ENCODE data around the gene WDR31. TPM values are rescaled to one million over a fixed set of nuclear protein-coding genes. Genes with fewer than 3 reads are reported as not detected.
"Not testable (repeated sequence)": the region's sequence is repeated elsewhere in the genome, so short reads cannot be mapped to it uniquely, and the experiment has no call there.

Gene WDR31
- total RNA-seq, 2 experiments from 2014 or later: 0.47 to 0.92 TPM

DNA sequence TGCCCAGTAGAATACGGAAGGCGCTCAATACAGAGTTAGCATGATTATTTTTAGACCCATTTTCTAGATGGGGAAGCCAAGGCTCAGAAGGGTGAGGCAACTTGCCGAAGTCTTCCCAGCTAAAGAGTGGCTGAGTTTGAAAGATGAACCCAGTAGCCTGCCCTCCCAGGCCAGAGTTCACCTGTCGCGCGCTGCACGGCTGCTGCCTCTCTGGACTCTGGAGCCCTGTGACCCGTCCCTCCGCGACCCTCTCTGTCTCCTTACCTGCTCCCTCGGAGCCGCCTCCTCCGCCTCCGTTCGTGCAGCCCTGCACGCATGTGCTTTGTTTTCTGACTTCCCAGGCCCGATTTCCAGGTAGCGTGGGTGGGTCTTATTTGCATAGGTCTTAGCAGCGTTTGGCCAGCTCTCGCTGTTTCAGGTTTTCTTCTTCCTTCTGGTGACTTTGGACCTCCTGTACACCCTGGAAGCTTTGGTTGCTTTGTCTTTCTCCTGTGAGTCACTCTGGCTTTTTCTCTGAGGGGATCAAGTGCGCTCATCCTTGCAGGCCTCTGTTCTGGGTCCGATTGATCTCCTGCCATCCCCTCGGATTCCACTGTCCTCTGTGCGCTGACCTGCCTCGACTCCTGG lies 37.2 kb downstream of the WDR31 start, which contains the start of gene RNF183:
TSS of gene RNF183 (minus strand) at position 585 of the 627 bp plus-strand sequence. CDS start 5,192 bp downstream, outside the sequence.
- POLR2A ChIA-PET: no interaction called here
- DNase-seq (no peak), ATAC-seq (no peak)
- peaks cover 3% of the 10 kb centered on the region for H3K4me1 Mint-ChIP-seq (ENCODE audit: low read depth)
- H3K4me3 Mint-ChIP-seq: no peak within 1 kb of the TSS
- no peaks in the 10 kb centered on the region for H3K9me3 Mint-ChIP-seq (ENCODE audit: insufficient read depth)
- peaks cover 11% of the 10 kb centered on the region for H3K27me3 Mint-ChIP-seq (ENCODE audit: low read depth)
- CTCF ChIA-PET: no interaction called here
- H3K27ac Mint-ChIP-seq: no peak within 1 kb of the TSS
- no peaks in the 10 kb centered on the region for H3K36me3 Mint-ChIP-seq (ENCODE audit: low read depth)

DNA sequence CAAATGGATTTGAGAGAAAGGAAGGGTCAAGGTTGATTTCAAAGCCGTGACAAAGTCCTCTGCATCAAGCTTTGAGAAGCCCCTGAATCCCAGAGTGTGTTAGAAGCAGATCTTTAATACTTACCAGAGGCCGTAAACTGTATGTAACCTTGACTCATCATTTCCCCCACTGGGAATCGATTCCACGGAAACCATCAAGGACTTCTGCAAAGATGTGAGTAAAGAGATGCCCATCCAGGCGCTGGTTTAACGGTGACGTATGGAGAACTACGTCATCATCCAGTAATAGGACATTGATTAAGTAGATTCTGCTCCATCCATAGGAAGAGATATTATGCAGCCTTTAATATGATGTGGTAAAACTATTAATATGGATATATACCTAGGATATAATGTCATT lies 38.5 kb downstream of the WDR31 start:
- no peak for DNase-seq
- Mint-ChIP-seq H3K27me3 (ENCODE audit: low read depth) (peaks cover 13% of the 10 kb centered on the region), H3K27ac (no peak overlapping the region), H3K36me3 (ENCODE audit: low read depth) (no peaks in the 10 kb centered on the region), H3K4me1 (ENCODE audit: low read depth) (peaks cover 3% of the 10 kb centered on the region), H3K4me3 (no peak overlapping the region), H3K9me3 (ENCODE audit: insufficient read depth) (no peaks in the 10 kb centered on the region)
- POLR2A ChIA-PET: no interaction called here
- CTCF ChIA-PET: interaction anchor here (0.7 to 0.9 kb wide), 2 partner anchors 10 to 357 kb away, joined by 3 read pairs; no protein-coding TSS in a partner anchor
- no peak for ATAC-seq

DNA sequence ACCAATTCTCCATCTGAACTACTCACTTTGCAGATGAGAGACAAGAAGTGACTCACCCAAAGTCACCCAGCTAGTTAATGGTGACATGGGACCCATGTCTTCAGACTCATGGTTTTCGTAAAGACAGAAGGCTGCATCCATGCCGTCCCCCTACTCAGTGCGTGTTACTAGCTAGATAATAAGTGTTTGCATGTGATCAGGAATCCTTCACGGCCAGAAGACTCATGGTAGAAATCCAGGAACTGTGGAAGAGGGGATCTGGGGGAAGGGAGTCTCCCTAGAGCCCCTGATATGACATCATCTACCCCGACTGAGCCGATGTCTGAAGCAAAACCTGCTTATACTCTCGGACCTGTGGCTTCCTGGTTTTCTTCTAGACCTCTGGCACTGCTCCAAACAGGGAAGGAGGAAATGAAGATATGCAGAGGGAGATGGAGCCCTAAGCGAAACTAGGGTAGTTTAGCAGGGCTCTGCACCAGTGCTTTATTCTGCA lies 40.2 kb downstream of the WDR31 start:
- CTCF ChIA-PET: interaction anchor here (1.0 to 1.1 kb wide), 2 partner anchors 101 to 147 kb away, joined by 4 to 5 read pairs; partner anchors contain the start of gene ALAD
- POLR2A ChIA-PET: no interaction called here
- ATAC-seq: no peak

DNA sequence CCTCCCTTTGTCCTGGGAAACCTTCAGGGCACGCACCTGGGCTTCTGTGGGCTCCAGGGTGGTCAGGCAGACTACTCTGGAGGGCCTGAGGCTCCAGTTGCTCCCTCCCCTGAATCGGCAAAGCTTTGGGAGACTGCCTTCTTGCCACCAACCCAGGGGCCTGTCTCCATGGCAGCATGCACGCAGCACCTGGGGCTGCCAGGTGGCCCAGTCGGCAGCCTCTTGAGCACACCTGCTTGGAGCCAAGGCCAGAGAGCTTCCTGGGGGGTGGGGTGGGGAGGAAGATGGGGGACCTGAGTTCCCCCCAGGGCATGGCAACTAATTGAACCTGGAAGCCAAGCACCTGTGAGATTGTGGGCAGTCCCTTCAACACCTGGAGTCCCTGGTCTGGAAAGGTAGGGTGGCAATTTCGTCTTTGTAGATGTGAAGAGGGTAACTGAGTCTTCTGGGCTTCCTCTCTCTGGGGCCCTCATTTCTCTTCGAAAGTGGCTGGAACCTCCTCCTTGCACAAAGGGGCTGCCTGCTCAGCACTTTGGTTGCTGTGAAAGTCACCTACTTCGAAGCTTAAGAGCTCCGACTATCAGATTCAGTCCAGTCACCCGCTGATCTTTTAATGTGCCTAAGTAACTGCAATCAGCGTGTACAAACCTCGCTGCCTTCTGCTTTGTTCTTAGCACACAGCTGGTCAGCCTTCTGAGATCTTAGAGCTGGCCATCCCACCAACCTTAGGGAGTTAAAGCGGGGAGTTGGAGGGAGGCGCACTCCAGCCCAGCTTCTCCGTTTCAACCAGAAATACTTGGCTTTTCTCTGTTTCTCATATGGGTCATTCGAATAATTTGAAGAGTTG lies 40.9 kb downstream of the WDR31 start:
- Mint-ChIP-seq H3K27me3 (ENCODE audit: low read depth) (peaks cover 13% of the 10 kb centered on the region), H3K4me3 (no peak overlapping the region), H3K27ac (no peak overlapping the region), H3K9me3 (ENCODE audit: insufficient read depth) (no peaks in the 10 kb centered on the region), H3K36me3 (ENCODE audit: low read depth) (no peaks in the 10 kb centered on the region), H3K4me1 (ENCODE audit: low read depth) (peaks cover 3% of the 10 kb centered on the region)
- ChIA-PET CTCF (interaction anchor here (1.0 to 1.1 kb wide), 2 partner anchors 102 to 147 kb away, joined by 4 to 5 read pairs; partner anchors contain the start of gene ALAD), POLR2A (interaction anchor here (0.6 kb wide), 1 partner anchor 1746 kb away, joined by 3 read pairs; no protein-coding TSS in a partner anchor)
- DNase-seq (no peak), ATAC-seq (no peak)

More for the DNA sequence above, 40.2 kb downstream of the WDR31 start:
- no peak for DNase-seq
- Mint-ChIP-seq H3K4me1 (ENCODE audit: low read depth) (peaks cover 3% of the 10 kb centered on the region), H3K27me3 (ENCODE audit: low read depth) (peaks cover 13% of the 10 kb centered on the region), H3K4me3 (no peak overlapping the region), H3K9me3 (ENCODE audit: insufficient read depth) (no peaks in the 10 kb centered on the region), H3K27ac (no peak overlapping the region), H3K36me3 (ENCODE audit: low read depth) (no peaks in the 10 kb centered on the region)

DNA sequence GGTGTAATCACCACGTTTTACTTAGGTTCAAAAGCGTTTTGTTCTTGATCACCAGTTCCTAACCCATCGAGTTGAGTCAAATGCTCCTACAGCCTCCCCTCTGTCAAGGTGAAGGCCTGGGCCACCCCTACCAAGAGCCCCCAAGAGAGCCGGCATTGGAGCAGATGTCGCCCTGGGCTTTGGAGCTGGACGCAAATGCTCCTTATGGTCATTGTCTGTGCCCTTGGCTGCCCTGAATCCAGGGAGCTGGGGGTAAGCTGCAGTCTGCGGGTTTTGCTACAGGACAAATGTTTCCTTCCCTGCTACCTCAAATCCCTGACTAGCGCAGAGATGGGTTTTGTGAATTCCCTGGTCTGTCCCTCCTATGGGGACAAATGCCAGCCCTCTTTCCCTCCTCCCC lies 41.8 kb downstream of the WDR31 start:
- POLR2A ChIA-PET: interaction anchor here (0.5 to 0.6 kb wide), 2 partner anchors 70 to 1747 kb away, joined by 3 read pairs; no protein-coding TSS in a partner anchor

DNA sequence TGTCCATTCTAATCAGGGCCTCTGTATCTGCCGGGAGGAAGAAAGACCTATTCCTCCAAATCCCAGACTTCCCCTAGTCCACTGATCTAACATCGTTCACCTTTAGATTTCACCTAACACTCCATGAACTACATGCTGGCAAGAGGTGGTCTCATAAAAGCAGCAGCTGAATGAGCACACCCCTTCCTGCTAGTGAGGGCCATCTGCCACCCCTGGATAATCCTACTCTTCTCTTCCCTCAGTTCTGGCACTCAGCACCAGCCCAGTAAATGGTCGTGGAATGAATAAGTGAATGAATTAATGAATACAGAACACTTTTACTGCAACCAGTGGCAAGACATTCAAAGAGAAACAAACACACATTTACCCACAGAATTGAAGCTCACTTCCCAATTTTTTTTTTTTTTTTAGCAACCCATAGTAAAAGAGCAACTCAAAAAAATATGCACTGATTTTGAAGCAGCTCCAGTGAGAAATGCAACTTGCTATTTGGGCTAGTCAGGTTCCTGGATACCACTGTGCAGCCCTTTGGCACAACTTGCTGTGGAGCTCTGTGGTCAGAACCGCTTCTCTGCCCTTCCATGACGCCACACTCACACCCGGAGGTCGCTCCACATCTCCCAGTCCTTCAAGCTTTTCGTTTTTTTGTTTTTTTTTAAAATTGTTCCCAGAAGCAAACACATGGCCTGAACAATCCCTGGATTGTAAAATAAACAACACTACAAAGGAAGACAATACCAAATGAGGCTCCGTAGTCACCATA lies 43.1 kb downstream of the WDR31 start:
- ATAC-seq (no peak), DNase-seq (no peak)
- Mint-ChIP-seq H3K9me3 (ENCODE audit: insufficient read depth) (no peaks in the 10 kb centered on the region), H3K4me3 (no peak overlapping the region), H3K27ac (no peak overlapping the region), H3K27me3 (ENCODE audit: low read depth) (peaks cover 13% of the 10 kb centered on the region), H3K36me3 (ENCODE audit: low read depth) (peaks cover 11% of the 10 kb centered on the region), H3K4me1 (ENCODE audit: low read depth) (peaks cover 3% of the 10 kb centered on the region)
- ChIA-PET POLR2A (no interaction called here), CTCF (interaction anchor here (2.2 kb wide), 1 partner anchor 23 kb away, joined by 8 read pairs; no protein-coding TSS in a partner anchor)

More for the DNA sequence above, 41.8 kb downstream of the WDR31 start:
- Mint-ChIP-seq H3K4me3 (no peak overlapping the region), H3K9me3 (ENCODE audit: insufficient read depth) (no peaks in the 10 kb centered on the region), H3K27me3 (ENCODE audit: low read depth) (peaks cover 13% of the 10 kb centered on the region), H3K4me1 (ENCODE audit: low read depth) (peaks cover 3% of the 10 kb centered on the region), H3K27ac (no peak overlapping the region), H3K36me3 (ENCODE audit: low read depth) (peaks cover 2% of the 10 kb centered on the region)
- no peak for ATAC-seq
- no peak for DNase-seq
- CTCF ChIA-PET: interaction anchor here (2.2 kb wide), 1 partner anchor 24 kb away, joined by 8 read pairs; no protein-coding TSS in a partner anchor

DNA sequence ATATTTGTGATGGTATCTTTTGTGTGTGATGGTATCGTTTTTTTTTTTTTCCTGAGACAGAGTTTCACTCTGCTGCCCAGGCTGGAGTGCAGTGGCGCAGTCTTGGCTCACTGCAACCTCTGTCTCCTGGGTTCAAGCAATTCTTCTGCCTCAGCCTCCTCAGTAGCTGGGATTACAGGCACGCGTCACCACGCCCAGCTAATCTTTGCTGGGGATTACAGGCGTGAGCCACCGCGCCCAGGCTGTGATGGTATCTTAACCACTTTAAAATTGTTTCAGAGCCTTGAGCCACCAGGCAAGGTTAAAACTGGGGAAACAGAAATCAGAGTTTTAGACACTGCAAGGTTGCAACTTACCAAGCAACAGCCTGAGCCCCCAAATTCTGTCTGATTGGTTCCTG lies 43.8 kb downstream of the WDR31 start:
- CTCF ChIA-PET: interaction anchor here (2.2 kb wide), 1 partner anchor 22 kb away, joined by 8 read pairs; no protein-coding TSS in a partner anchor
- H3K27me3 Mint-ChIP-seq (ENCODE audit: low read depth): peaks cover 11% of the 10 kb centered on the region
- ATAC-seq; H3K27ac Mint-ChIP-seq; H3K4me3 Mint-ChIP-seq; POLR2A ChIA-PET; DNase-seq; H3K9me3 Mint-ChIP-seq (ENCODE audit: insufficient read depth); H3K4me1 Mint-ChIP-seq (ENCODE audit: low read depth): not testable (repeated sequence)
- H3K36me3 Mint-ChIP-seq (ENCODE audit: low read depth): peaks cover 16% of the 10 kb centered on the region

DNA sequence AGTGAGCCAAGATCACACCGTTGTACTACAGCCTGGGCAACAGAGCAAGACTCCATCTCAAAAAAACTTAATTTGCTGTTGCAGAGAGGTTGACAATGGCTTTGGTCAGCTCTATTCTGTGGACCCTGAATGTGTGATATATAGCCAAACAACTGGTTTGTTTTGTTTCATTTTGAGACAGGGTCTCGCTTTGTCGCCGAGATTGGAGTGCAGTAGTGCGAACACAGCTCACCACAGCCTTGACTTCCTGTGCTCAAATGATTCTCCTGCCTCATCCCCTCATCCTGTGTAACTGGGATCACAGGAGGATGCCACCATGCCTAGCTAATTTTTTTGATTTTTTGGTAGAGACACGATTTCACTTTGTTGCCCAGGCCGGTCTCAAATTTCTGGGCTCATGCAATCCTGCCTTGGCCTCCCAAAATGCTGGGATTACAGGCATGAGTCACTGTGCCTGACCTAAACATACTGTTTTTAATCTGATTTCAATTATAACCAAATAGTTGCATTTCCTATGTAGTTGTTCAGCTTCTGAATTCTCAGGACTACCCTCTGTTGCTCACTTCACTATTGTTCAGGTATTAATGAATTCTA lies 46.7 kb downstream of the WDR31 start:
- Mint-ChIP-seq H3K27ac (no peak overlapping the region), H3K4me3 (no peak overlapping the region), H3K9me3 (ENCODE audit: insufficient read depth) (no peaks in the 10 kb centered on the region), H3K36me3 (ENCODE audit: low read depth) (peaks cover 36% of the 10 kb centered on the region), H3K27me3 (ENCODE audit: low read depth) (peaks cover 2% of the 10 kb centered on the region), H3K4me1 (ENCODE audit: low read depth) (no peaks in the 10 kb centered on the region)
- ChIA-PET POLR2A (interaction anchor here (0.6 kb wide), 1 partner anchor 33 kb away, joined by 6 read pairs; no protein-coding TSS in a partner anchor), CTCF (interaction anchor here (1.0 kb wide), 1 partner anchor 388 kb away, joined by 3 read pairs; no protein-coding TSS in a partner anchor)
- DNase-seq (no peak), ATAC-seq (no peak)

DNA sequence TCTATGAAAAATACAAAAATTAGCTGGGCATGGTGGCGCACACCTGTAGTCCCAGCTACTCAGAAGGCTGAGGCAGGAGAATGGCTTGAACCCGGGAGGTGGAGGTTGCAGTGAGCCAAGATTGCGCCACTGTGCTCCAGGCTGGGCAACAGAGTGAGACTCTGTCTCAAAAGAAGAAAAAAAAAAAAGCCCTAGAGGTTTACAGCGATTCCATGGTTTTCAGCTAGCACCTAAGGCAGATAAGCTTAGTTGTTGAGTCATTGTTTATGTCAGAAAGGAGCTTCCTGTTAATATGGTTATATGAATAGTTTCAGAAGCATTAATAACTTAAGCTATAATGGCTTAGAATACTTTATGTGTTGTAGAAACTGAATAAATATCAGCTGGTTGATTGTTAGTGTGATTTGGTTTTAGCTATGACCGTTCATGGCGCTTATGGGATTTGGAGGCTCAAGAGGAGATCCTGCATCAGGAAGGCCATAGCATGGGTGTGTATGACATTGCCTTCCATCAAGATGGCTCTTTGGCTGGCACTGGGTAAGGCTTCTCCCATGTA lies 49.9 kb downstream of the WDR31 start:
- H3K27me3 Mint-ChIP-seq (ENCODE audit: low read depth): no peaks in the 10 kb centered on the region
- peaks cover 56% of the 10 kb centered on the region for H3K36me3 Mint-ChIP-seq (ENCODE audit: low read depth)
- H3K9me3 Mint-ChIP-seq (ENCODE audit: insufficient read depth): no peaks in the 10 kb centered on the region
- ATAC-seq (no peak), DNase-seq (no peak)
- POLR2A ChIA-PET: interaction anchor here (1.7 kb wide), 1 partner anchor 15 kb away, joined by 5 read pairs; the partner anchor contains the start of genes CDC26 and PRPF4
- CTCF ChIA-PET: interaction anchor here (1.1 kb wide), 1 partner anchor 15 kb away, joined by 3 read pairs; no protein-coding TSS in a partner anchor
- H3K4me3 Mint-ChIP-seq: no peak overlapping the region
- H3K4me1 Mint-ChIP-seq (ENCODE audit: low read depth): no peaks in the 10 kb centered on the region
- H3K27ac Mint-ChIP-seq: no peak overlapping the region

DNA sequence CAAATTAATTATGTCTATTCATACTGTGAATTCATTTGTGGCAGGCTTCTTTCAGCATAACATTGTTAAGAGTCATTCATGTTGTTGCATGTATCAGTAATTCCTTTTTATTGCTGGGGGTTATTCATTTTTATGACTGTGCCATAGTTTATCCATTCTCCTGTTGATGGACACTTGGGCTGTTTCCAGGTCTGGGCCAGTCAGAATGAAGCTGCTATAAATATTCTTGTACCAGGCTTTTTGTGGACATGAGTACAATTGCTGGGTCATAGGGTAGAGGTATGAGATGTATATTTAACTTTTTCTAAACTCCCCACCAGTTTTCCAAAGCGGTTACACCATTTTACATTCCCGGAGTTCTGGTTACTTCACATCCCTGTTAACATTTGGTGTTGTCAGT lies 51.0 kb downstream of the WDR31 start:
- ChIA-PET CTCF (no interaction called here), POLR2A (no interaction called here)
- ATAC-seq (no peak), DNase-seq (no peak)
- Mint-ChIP-seq H3K4me1 (ENCODE audit: low read depth) (no peaks in the 10 kb centered on the region), H3K4me3 (no peak overlapping the region), H3K27ac (no peak overlapping the region), H3K36me3 (ENCODE audit: low read depth) (peaks cover 65% of the 10 kb centered on the region), H3K9me3 (ENCODE audit: insufficient read depth) (no peaks in the 10 kb centered on the region), H3K27me3 (ENCODE audit: low read depth) (no peaks in the 10 kb centered on the region)

DNA sequence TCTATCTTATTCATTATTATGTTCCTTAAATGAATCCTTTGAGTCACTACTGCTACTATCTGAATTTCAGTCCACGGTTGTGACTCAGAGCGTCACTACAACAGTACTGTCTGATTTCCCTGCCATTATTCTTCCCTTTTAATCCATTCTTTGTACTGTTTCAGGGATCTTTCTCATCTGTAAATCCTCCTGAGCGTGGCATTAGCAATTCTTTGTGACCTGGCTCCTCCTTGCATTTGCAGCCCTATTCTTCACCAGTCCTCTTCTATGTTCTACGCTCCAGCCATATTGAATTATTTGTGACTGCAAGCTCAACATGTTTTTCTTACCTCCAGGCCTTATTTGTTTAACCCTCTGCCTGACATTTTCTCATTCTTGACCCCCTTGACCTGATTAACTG lies 58.7 kb downstream of the WDR31 start:
- Mint-ChIP-seq H3K27me3 (ENCODE audit: low read depth) (no peaks in the 10 kb centered on the region), H3K4me1 (ENCODE audit: low read depth) (peaks cover 12% of the 10 kb centered on the region), H3K27ac (no peak overlapping the region), H3K4me3 (no peak overlapping the region), H3K36me3 (ENCODE audit: low read depth) (peaks cover 63% of the 10 kb centered on the region), H3K9me3 (ENCODE audit: insufficient read depth) (no peaks in the 10 kb centered on the region)
- ChIA-PET CTCF (no interaction called here), POLR2A (no interaction called here)
- ATAC-seq: no peak
- DNase-seq: no peak

Measured in activated CD8-positive, alpha-beta T cell treated with anti-CD3 and anti-CD28 coated beads, Interleukin-2, amount 10 ng/mL, durations not matched to agents 7 days and 5 days (primary cell).